ENCODE measurements around the gene DHH.
A peak's percentile ranks its signal among the peaks of the same experiment; 100 is the strongest.

DHH gene

GRCh38 chr12:49109641-49110463, 15.3 kb upstream of the DHH start:
- DNase-seq (ENCODE audit: low read depth in 2 of 3, low spot score in 1 of 3) = no peak

- DNase-seq (ENCODE audit: low read depth in 2 of 3, low spot score in 1 of 3) = no peak
These were observed 14.4 kb upstream of the DHH start for GRCh38 chr12:49108958-49109404.

- DNase-seq (ENCODE audit: low read depth in 2 of 3, low spot score in 1 of 3) = no peak
These were observed 11.0 kb upstream of the DHH start for GRCh38 chr12:49105504-49106084.

- no peak for DNase-seq (ENCODE audit: low read depth in 2 of 3, low spot score in 1 of 3)
These were observed 10.2 kb upstream of the DHH start for GRCh38 chr12:49104822-49105221.

- no peak for DNase-seq (ENCODE audit: low read depth in 2 of 3, low spot score in 1 of 3)
These were observed 5.8 kb upstream of the DHH start for GRCh38 chr12:49100380-49100779.

GRCh38 chr12:49098703-49099102, 4.1 kb upstream of the DHH start:
- DNase-seq (ENCODE audit: low read depth in 2 of 3, low spot score in 1 of 3) = no peak

GRCh38 chr12:49098035-49098451, 3.4 kb upstream of the DHH start:
- DNase-seq (ENCODE audit: low read depth in 2 of 3, low spot score in 1 of 3) = peak; percentile 36 to 62 (median 48)

GRCh38 chr12:49097381-49097780, 2.8 kb upstream of the DHH start:
- no peak for DNase-seq (ENCODE audit: low read depth in 2 of 3, low spot score in 1 of 3)

- no peak for DNase-seq (ENCODE audit: low read depth in 2 of 3, low spot score in 1 of 3)
These were observed 369 bp upstream of the DHH start for GRCh38 chr12:49094975-49095365.

GRCh38 chr12:49093792-49094159, 825 bp downstream of the DHH start:
- no peak for DNase-seq (ENCODE audit: low read depth in 2 of 3, low spot score in 1 of 3)

GRCh38 chr12:49092816-49093406, 1.7 kb downstream of the DHH start:
- DNase-seq (ENCODE audit: low read depth in 2 of 3, low spot score in 1 of 3) = no peak

GRCh38 chr12:49092086-49092815, 2.4 kb downstream of the DHH start:
- peak; percentile 39 to 59 (median 53) for DNase-seq (ENCODE audit: low read depth in 2 of 3, low spot score in 1 of 3)

GRCh38 chr12:49091836-49092085, 2.8 kb downstream of the DHH start:
- no peak for DNase-seq (ENCODE audit: low read depth in 2 of 3, low spot score in 1 of 3)

GRCh38 chr12:49091056-49091835, 3.4 kb downstream of the DHH start:
- no peak for DNase-seq (ENCODE audit: low read depth in 2 of 3, low spot score in 1 of 3)

- no peak for DNase-seq (ENCODE audit: low read depth in 2 of 3, low spot score in 1 of 3)
These were observed 4.5 kb downstream of the DHH start for GRCh38 chr12:49089821-49090773.

- DNase-seq (ENCODE audit: low read depth in 2 of 3, low spot score in 1 of 3) = no peak
These were observed 5.7 kb downstream of the DHH start for GRCh38 chr12:49088932-49089330.

GRCh38 chr12:49088150-49088931, 6.3 kb downstream of the DHH start:
- DNase-seq (ENCODE audit: low read depth in 2 of 3, low spot score in 1 of 3) = peak; percentile 41 to 71 (median 48)

- no peak for DNase-seq (ENCODE audit: low read depth in 2 of 3, low spot score in 1 of 3)
These were observed 8.5 kb downstream of the DHH start for GRCh38 chr12:49086116-49086515.

GRCh38 chr12:49084438-49084837, 10.2 kb downstream of the DHH start:
- DNase-seq (ENCODE audit: low read depth in 2 of 3, low spot score in 1 of 3) = no peak

Data from stimulated activated CD4-positive, alpha-beta T cell treated with anti-CD3 and anti-CD28 coated beads, Interleukin-12 subunit alpha, Interleukin-12 subunit beta, amount 100 ng/mL, for 48 hours (primary cell).